GM18517 (cell line): Measurements from ENCODE around the gene TMEM163.
"Not testable (repeated sequence)": the region's sequence is repeated elsewhere in the genome, so short reads cannot be mapped to it uniquely, and the experiment has no call there.

Experiments
- ATAC-seq: cut with Tn5 transposase; IDR thresholded peaks from one replicate; pipeline ENCODE4 v1.9.1; 2021; ENCODE audit warnings: mild to moderate bottlenecking, moderate library complexity; ENCODE audit not compliant: unreplicated experiment

The TMEM163 gene

GRCh38 chr2:134718817-134719814 lies at the start of gene TMEM163:
TSS of gene TMEM163 (minus strand) at chr2:134719000.
- ATAC-seq, result no peak

- ATAC-seq, result no peak
Measured at GRCh38 chr2:134766583-134766982, 47.8 kb upstream of the TMEM163 start.

- no peak for ATAC-seq
Measured at GRCh38 chr2:134765987-134766386, 47.2 kb upstream of the TMEM163 start.

- no peak for ATAC-seq
Measured at GRCh38 chr2:134764164-134764563, 45.4 kb upstream of the TMEM163 start.

- ATAC-seq, result no peak
Measured at GRCh38 chr2:134763164-134763710, 44.4 kb upstream of the TMEM163 start.

GRCh38 chr2:134762508-134762907 lies 43.7 kb upstream of the TMEM163 start:
- ATAC-seq, result no peak

- ATAC-seq, result no peak
Measured at GRCh38 chr2:134760385-134760784, 41.6 kb upstream of the TMEM163 start.

- ATAC-seq, result peak; percentile 95
Measured at GRCh38 chr2:134758633-134759032, 39.8 kb upstream of the TMEM163 start.

- ATAC-seq, result not testable (repeated sequence)
Measured at GRCh38 chr2:134751981-134752380, 33.2 kb upstream of the TMEM163 start.

GRCh38 chr2:134745546-134745945 lies 26.7 kb upstream of the TMEM163 start:
- ATAC-seq, result no peak

- ATAC-seq, result no peak
Measured at GRCh38 chr2:134745023-134745422, 26.2 kb upstream of the TMEM163 start.

- peak; percentile 96 for ATAC-seq
Measured at GRCh38 chr2:134739879-134740301, 21.1 kb upstream of the TMEM163 start.

- no peak for ATAC-seq
Measured at GRCh38 chr2:134739236-134739878, 20.6 kb upstream of the TMEM163 start.

- no peak for ATAC-seq
Measured at GRCh38 chr2:134738141-134738870, 19.5 kb upstream of the TMEM163 start.

GRCh38 chr2:134737671-134738070 lies 18.9 kb upstream of the TMEM163 start:
- no peak for ATAC-seq

- ATAC-seq, result no peak
Measured at GRCh38 chr2:134736167-134736880, 17.5 kb upstream of the TMEM163 start.

- ATAC-seq, result no peak
Measured at GRCh38 chr2:134728163-134728562, 9.4 kb upstream of the TMEM163 start.

- ATAC-seq, result no peak
Measured at GRCh38 chr2:134727385-134727784, 8.6 kb upstream of the TMEM163 start.

GRCh38 chr2:134726645-134727044 lies 7.8 kb upstream of the TMEM163 start:
- no peak for ATAC-seq

- no peak for ATAC-seq
Measured at GRCh38 chr2:134725876-134726275, 7.1 kb upstream of the TMEM163 start.
